ENCODE measurements around the gene KRTAP2-3.
"Not testable (repeated sequence)": the region's sequence is repeated elsewhere in the genome, so short reads cannot be mapped to it uniquely, and the experiment has no call there.

Gene KRTAP2-3

GRCh38 chr17:41098481-41098880 lies 38.6 kb upstream of the KRTAP2-3 start:
- no peak overlapping the region for H3K4me3 ChIP-seq (ENCODE audit: low read depth, low read length)
- no peak for DNase-seq (ENCODE audit: low read depth)
- TF ChIP-seq, protein P1, sequence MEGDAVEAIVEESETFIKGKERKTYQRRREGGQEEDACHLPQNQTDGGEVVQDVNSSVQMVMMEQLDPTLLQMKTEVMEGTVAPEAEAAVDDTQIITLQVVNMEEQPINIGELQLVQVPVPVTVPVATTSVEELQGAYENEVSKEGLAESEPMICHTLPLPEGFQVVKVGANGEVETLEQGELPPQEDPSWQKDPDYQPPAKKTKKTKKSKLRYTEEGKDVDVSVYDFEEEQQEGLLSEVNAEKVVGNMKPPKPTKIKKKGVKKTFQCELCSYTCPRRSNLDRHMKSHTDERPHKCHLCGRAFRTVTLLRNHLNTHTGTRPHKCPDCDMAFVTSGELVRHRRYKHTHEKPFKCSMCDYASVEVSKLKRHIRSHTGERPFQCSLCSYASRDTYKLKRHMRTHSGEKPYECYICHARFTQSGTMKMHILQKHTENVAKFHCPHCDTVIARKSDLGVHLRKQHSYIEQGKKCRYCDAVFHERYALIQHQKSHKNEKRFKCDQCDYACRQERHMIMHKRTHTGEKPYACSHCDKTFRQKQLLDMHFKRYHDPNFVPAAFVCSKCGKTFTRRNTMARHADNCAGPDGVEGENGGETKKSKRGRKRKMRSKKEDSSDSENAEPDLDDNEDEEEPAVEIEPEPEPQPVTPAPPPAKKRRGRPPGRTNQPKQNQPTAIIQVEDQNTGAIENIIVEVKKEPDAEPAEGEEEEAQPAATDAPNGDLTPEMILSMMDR (IDR thresholded peaks at IDR 0.05; ENCODE audit: insufficient read depth, low read depth, low read length, missing control alignments) = no peak

DNA sequence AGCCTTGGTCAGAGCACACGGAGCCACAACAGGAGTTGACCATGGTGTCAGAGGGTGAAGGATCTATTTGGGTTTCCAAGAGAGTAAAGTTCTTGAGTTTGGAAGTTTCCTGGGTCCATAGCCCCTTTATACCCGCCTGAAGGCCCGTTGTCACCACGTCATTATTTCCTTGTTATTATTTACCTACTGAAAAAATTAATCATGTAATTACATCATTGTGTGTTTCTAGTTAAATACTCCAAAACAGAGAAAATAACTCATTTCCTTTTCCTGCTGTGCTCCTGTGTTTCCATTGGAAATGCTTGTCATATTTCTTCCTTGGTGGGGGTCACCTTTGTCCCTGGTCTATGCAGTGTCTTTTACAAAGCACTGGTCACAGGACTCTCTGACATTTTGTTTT lies 38.1 kb upstream of the KRTAP2-3 start, which contains the start of gene KRTAP4-8:
Gene KRTAP4-8 (minus strand): TSS at position 101 of the 400 bp plus-strand sequence. CDS start 58 bp downstream, at position 43.
- TF ChIP-seq, protein P1 (IDR thresholded peaks at IDR 0.05; ENCODE audit: insufficient read depth, low read depth, low read length, missing control alignments) = no peak

GRCh38 chr17:41096055-41096454 lies 36.1 kb upstream of the KRTAP2-3 start:
- H3K4me3 ChIP-seq (ENCODE audit: low read depth, low read length) = no peak overlapping the region
- TF ChIP-seq, protein P1 (IDR thresholded peaks at IDR 0.05; ENCODE audit: insufficient read depth, low read depth, low read length, missing control alignments) = no peak
- no peak for DNase-seq (ENCODE audit: low read depth)

More for the DNA sequence above, 38.1 kb upstream of the KRTAP2-3 start, which contains the start of gene KRTAP4-8:
- DNase-seq (ENCODE audit: low read depth) = no peak
- H3K4me3 ChIP-seq (ENCODE audit: low read depth, low read length) = no peak within 1 kb of the TSS

GRCh38 chr17:41088760-41089352 lies 28.9 kb upstream of the KRTAP2-3 start:
- not testable (repeated sequence) for H3K4me3 ChIP-seq (ENCODE audit: low read depth, low read length); DNase-seq (ENCODE audit: low read depth)

- not testable (repeated sequence) for H3K4me3 ChIP-seq (ENCODE audit: low read depth, low read length); DNase-seq (ENCODE audit: low read depth)
These were observed 24.4 kb upstream of the KRTAP2-3 start, which contains the start of gene KRTAP4-7 for GRCh38 chr17:41084100-41084856. KRTAP4-7 (plus strand) TSS chr17:41084150; CDS start chr17:41084207, 57 bp downstream.

GRCh38 chr17:41083427-41083826 lies 23.5 kb upstream of the KRTAP2-3 start:
- not testable (repeated sequence) for DNase-seq (ENCODE audit: low read depth); H3K4me3 ChIP-seq (ENCODE audit: low read depth, low read length)

DNA sequence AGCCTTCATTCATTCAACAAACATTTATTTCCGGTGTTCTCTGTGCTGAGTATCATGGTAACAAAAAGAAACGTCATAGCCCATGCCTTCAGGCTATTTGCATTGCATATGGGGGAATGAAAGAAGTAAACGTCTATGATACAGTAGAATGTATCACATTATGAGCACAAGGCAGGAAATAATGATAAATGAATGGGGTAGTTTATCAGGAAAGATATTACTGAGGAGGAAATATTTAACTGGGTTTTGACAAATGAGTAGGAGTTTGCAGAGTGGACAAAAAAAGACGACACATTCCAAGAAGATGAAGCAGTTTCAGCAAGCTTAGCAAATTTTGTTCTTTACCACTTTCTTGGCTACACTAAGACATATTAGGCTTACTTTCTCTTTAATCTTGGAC lies 22.7 kb upstream of the KRTAP2-3 start:
- DNase-seq (ENCODE audit: low read depth) = no peak
- TF ChIP-seq, protein P1 (IDR thresholded peaks at IDR 0.05; ENCODE audit: insufficient read depth, low read depth, low read length, missing control alignments) = no peak
- no peak overlapping the region for H3K4me3 ChIP-seq (ENCODE audit: low read depth, low read length)

DNA sequence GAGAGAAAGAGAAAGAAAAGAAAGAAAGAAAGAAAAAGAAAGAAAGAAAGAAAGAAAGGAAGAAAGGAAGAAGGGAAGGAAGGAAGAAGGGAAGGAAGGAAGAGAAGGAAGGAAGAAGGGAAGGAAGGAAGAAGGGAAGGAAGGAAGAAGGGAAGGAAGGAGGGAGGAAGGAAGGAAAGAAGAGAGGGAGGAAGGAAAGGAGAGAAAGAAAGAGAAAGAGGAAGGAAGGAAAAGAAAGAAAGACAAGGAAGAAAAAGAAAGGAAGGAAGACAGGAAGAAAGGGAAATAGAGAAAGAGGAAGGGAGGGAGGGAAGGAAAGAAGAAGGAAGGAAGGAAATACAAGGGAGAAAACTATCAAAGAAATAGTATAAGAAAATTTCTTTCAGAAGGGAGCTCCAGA lies 16.9 kb upstream of the KRTAP2-3 start:
- TF ChIP-seq, protein P1 (IDR thresholded peaks at IDR 0.05; ENCODE audit: insufficient read depth, low read depth, low read length, missing control alignments) = no peak
- no peak overlapping the region for H3K4me3 ChIP-seq (ENCODE audit: low read depth, low read length)
- no peak for DNase-seq (ENCODE audit: low read depth)

Measured in GM12865 (cell line).